HG02981 (cell line): Measurements from ENCODE around the gene IL16.

ENCODE experiments used
- ATAC-seq: cut with Tn5 transposase; IDR thresholded peaks from one replicate; pipeline ENCODE4 v1.9.1; 2021; ENCODE audit warnings: mild to moderate bottlenecking, moderate library complexity; ENCODE audit not compliant: unreplicated experiment

Gene IL16

GRCh38 chr15:81273200-81273599 lies 76.5 kb downstream of the IL16 start:
- ATAC-seq: no peak

GRCh38 chr15:81273855-81274254 lies 77.2 kb downstream of the IL16 start:
- no peak for ATAC-seq

- no peak for ATAC-seq
Observed at GRCh38 chr15:81274255-81274654, 77.6 kb downstream of the IL16 start.

DNA sequence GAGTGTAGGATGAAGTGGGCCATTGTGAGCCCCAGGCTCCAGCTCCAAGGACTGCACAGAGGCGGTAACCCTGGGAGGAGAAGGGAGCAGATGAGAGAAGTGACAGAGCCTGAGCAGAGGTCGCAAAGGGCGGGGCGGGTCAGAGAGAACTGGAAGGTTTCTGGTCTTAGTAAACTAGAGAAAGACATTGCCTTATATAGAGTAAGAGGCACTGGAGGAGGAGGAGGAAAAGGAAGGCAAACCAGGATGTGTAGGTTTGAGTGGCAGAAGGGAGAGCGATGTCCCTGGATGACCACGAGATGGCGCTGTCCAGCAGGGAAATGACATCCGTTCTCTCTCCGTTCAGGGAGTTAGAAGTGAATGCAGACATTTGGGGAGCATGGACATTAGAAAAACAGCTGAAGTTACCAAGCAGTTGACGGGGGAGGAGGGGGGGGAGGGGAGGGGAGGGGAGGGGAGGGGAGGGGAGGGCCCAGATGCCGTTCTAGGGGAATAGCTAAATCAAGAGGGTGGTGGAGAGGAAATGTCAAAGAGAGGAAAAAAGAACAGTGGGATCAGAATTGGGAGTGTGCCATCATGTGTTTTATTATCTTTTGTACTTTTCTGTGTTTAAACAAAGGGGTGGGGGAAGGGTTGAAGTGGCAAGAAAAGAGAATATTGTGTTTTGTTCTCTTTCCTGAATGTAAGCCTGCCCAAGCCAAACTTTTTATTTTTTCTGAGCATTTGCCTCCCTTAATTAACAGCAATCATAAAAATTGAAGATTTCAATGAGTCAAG lies 78.4 kb downstream of the IL16 start:
- ATAC-seq: peak; percentile 88

DNA sequence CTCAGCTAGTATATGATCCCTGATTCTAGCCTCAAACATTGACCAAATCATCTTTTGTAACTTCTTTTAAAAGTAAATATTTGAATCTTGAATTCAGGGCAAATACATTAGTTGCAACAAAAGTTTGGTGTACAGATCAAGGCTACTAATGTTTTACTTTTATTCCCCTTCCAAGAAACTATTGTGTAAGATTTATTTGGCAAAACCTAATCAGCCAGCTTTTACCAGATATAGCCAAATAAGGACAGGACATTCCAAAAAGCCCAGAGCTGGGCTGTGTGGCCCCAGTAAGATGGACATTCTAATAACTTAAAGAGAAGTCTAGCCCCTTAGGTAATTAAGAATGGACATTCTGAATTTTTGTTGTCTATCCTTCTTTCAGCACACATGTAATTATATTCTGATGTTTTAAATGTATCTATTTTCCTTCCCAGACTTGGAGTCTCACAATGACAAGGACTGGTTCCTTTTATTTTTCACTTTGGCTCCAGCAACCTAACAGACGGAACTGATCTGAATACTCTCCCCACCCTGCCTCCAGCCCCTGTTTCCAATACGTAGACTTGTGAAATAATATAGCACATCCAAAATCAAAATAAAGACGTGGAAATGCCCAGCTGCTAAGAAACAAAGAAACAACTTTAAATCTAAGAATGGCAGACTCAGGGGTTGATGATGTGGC lies 79.2 kb downstream of the IL16 start:
- ATAC-seq: no peak

GRCh38 chr15:81276967-81277366 lies 80.3 kb downstream of the IL16 start:
- no peak for ATAC-seq

GRCh38 chr15:81277851-81278250 lies 81.2 kb downstream of the IL16 start:
- ATAC-seq: no peak

DNA sequence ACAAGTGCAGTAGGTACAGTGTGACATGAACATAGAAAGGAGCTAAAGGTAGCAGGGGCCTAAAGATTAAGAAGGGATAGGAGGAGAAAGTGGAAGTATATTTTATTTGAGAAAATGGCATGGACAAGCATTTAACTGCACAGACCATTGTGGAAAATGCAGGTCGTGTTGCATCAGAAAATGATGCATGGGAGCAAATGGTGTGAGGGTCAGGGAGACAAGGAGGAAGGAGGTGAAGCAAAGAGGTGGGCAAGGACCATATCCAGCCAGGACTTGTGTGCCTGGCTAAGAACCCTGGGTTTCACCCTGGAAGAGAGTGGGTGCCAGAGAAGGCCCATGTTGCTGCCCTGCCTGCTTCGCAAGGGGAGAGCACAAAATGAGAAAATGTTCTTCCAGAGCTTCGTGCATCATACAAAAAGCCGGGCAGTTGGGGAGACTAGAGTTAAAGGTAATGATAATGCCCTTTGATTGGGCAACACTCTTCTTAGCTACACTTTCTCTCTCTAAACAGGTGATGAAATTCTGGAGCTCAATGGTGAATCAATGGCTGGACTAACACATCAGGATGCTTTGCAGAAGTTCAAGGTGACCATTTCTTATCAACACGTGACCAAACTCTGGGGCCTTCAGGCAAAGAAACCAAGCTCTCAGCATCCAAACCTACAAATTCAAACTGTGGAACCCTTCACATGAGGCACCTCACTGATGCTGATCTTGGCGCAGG lies 81.8 kb downstream of the IL16 start:
- no peak for ATAC-seq

DNA sequence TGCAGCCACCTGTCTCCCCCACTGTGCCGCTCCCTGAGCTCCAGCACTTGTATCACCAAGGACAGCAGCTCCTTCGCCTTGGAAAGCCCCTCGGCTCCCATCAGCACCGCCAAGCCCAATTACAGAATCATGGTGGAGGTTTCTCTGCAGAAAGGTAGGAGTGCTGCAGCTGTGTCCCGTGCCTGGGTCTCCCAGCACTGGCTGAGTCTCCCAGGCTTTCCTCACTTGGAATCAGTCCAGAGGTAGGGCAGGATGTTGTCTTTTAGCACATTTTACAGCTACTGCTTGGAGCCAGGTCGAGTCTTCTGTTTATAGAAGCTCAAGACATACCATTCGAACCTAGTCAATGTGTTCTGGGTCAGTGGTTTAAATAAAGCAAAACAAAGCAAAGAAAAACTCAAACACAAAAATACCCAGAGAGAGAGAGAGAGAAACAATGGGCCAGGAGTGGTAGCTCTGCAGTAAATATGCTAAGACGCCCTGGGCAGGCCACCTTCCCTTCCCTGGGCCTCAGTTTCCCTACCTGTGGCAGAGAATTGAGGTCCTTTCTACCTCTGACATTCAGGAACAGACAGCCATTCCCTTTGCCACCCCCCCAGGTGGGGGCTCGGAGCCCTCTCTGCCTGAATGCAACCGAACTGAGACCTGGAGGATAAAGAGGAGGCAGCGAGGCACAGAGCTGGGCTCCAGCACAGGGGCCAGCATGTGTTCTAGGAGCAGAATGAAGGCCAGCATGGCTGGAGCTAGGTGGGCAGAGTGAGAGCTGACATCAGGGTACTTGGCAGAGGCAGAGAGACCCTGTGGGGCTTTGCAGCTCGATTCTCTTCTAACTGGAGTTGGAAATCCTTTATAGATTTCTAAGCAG lies 83.2 kb downstream of the IL16 start:
- no peak for ATAC-seq

- ATAC-seq: no peak
Observed at GRCh38 chr15:81280696-81281455, 84.2 kb downstream of the IL16 start.

DNA sequence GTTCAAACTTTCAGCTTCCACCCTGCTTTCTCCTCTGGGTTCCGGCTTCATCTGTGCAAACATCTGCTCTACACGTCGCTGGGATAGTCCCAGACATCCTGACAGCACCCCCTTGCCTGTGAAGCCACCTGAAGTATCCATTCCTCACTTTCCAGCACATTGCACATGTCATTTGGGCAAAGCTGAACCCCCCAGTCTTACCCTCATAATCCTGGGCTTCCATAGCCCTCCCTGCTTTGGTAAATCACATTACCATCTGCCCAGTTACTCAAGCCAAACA lies 84.7 kb downstream of the IL16 start:
- no peak for ATAC-seq

GRCh38 chr15:81281766-81282605 lies 85.3 kb downstream of the IL16 start:
- no peak for ATAC-seq

GRCh38 chr15:81282606-81282895 lies 85.9 kb downstream of the IL16 start:
- no peak for ATAC-seq

DNA sequence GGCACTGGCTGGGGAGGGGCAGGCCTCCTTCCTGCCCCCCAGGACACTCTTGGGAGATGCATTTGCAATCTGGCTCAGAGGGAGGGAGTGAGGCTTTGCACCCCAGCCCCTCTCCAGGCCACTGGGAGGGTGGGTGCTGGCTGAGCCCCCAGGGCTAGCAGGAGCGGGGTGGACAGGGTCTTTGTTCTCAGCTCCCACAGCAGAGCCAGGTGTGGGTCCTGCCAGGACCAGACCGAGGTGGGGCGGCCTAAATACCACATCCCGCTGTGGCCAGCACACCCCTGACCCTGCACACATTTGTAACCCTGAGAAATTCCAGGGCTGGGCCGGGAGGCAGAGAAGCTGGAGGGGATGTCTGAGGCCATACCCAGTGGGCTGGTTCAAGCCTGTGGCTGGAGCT lies 86.2 kb downstream of the IL16 start:
- ATAC-seq: no peak

- no peak for ATAC-seq
Observed at GRCh38 chr15:81284256-81285031, 87.8 kb downstream of the IL16 start.

GRCh38 chr15:81285461-81285860 lies 88.8 kb downstream of the IL16 start:
- no peak for ATAC-seq

GRCh38 chr15:81286621-81287121 lies 90.0 kb downstream of the IL16 start:
- peak; percentile 38 for ATAC-seq

- no peak for ATAC-seq
Observed at GRCh38 chr15:81288040-81288439, 91.4 kb downstream of the IL16 start.

GRCh38 chr15:81288616-81289015 lies 91.9 kb downstream of the IL16 start:
- ATAC-seq: no peak
